AG04450 (cell line): Measurements from ENCODE around the gene ATM. TPM values are rescaled to one million over a fixed set of nuclear protein-coding genes. Genes with fewer than 3 reads are reported as not detected.
"Not testable (repeated sequence)": the region's sequence is repeated elsewhere in the genome, so short reads cannot be mapped to it uniquely, and the experiment has no call there.

Experiments
- CTCF ChIA-PET: fragments of 300-600, 350-600 bp; formaldehyde crosslinking; extraction: SDS; loops from one replicate; lab custom pipeline; 2022; ENCODE audit warnings: antibody characterized with exemption, inconsistent platforms; lab: Charles Lee
- POLR2A ChIA-PET: fragments of 350-600 bp; formaldehyde crosslinking; extraction: SDS; loops from one replicate; lab custom pipeline; 2021; ENCODE audit warnings: antibody characterized with exemption, inconsistent platforms; lab: Yijun Ruan, JAX
- DNase-seq: peaks from one replicate; pipeline ENCODE4 v3.0.0-alpha.2; 2011; ENCODE audit warnings: low read depth, low spot score
- H3K27ac ChIP-seq: one replicate; pipeline ENCODE4 v1.5.1; 2012; ENCODE audit warnings: low read depth, low read length, control low read depth
- H3K27me3 ChIP-seq: one replicate; pipeline ENCODE4 v1.6.0; 2012; ENCODE audit warnings: low read length; ENCODE audit not compliant: control insufficient read depth, insufficient read depth
- H3K4me3 ChIP-seq: 2 replicates; pipeline ENCODE4 v1.5.1; 2011; ENCODE audit warnings: mild to moderate bottlenecking, low read depth, low read length, control low read depth
- H3K9me3 ChIP-seq: 2 replicates; pipeline ENCODE4 v1.5.1; 2012; ENCODE audit warnings: low read length; ENCODE audit not compliant: control insufficient read depth, insufficient read depth
- CTCF ChIP-seq: IDR thresholded peaks from 2 replicates; pipeline ENCODE4 v1.5.1; 2011; ENCODE audit warnings: low read depth, low read length, control low read depth, inconsistent platforms
- polyA plus RNA-seq: library from polyadenylated mRNA; depleted of rRNA; stranded (reverse); fragments of >200 nt; gene quantifications from 2 replicates; pipeline ENCODE4 v1.2.3, GENCODE V29; 2011; rRNA removed
- small RNA-seq: library from RNA; depleted of rRNA; stranded (forward); fragments of <200 nt; gene quantifications from one replicate; pipeline ENCODE3, GENCODE V24; 2012; ENCODE audit warnings: low read depth; ENCODE audit not compliant: insufficient read length

The ATM gene
- polyA plus RNA-seq, 1 experiment = 53.2 TPM

DNA sequence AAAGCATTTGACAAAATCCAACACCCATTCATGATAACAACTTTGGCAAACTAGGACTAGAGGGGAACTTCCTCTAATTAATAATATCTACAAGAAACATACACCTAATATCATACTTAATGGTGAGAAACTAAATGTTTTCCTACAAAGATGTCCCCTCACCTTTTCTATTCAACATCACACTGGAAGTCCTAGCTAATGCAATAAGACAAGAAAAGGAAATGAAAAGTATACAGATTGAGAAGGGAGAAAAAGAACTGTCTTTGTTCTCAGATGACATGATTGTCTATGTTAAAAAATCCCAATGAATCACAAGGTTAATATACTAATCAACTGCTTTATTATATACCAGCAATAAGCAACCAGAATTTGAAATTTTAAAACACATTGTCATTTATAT, 192.1 kb downstream of the ATM start:
- no peaks in the 10 kb centered on the region for H3K27me3 ChIP-seq
- H3K4me3 ChIP-seq = no peak overlapping the region
- no peak overlapping the region for H3K27ac ChIP-seq
- ChIA-PET POLR2A (no interaction called here), CTCF (no interaction called here)
- no peak for DNase-seq
- TF ChIP-seq CTCF = no peak
- H3K9me3 ChIP-seq = no peaks in the 10 kb centered on the region

- 0 out of 2 replicates have a peak, but pooled peaks have one; percentile 10 for TF ChIP-seq CTCF
- CTCF ChIA-PET, POLR2A ChIA-PET, H3K27ac ChIP-seq, H3K27me3 ChIP-seq, H3K4me3 ChIP-seq, H3K9me3 ChIP-seq, DNase-seq: not testable (repeated sequence)
These were observed 194.7 kb downstream of the ATM start for GRCh38 chr11:108417551-108417950.

Small RNA genes within 50 kb of the gene (small RNA-seq; reads per million reads assigned to genes)
- gene RF00019 = not detected

Other genes with a start within 250 kb of the ATM start
- 17.1 and 26.0 TPM in 2 replicates for gene CUL5, start 214.2 kb upstream of the ATM start, polyA plus RNA-seq
- gene ACAT1, start 101.5 kb upstream of the ATM start, polyA plus RNA-seq = 92.4 and 120 TPM in 2 replicates
- gene NPAT, start 429 bp upstream of the ATM start, polyA plus RNA-seq = 6.9 and 9.9 TPM in 2 replicates
- 0.16 and 0.63 TPM in 2 replicates for gene C11orf65, start 244.5 kb downstream of the ATM start, polyA plus RNA-seq